GM21367 (cell line): ENCODE measurements around the gene CYP4A22.
"Not testable (repeated sequence)": the region's sequence is repeated elsewhere in the genome, so short reads cannot be mapped to it uniquely, and the experiment has no call there.

Source experiments
- ATAC-seq: cut with Tn5 transposase; IDR thresholded peaks from one replicate; pipeline ENCODE4 v1.9.1; 2021; ENCODE audit not compliant: unreplicated experiment

Gene CYP4A22

GRCh38 chr1:47137198-47137597 is at the start of gene CYP4A22:
TSS of gene CYP4A22 (plus strand) at chr1:47137441. CDS start at chr1:47137486, 45 bp downstream.
- ATAC-seq, result no peak

- not testable (repeated sequence) for ATAC-seq
These were observed 47.9 kb upstream of the CYP4A22 start for GRCh38 chr1:47089356-47089755.

DNA sequence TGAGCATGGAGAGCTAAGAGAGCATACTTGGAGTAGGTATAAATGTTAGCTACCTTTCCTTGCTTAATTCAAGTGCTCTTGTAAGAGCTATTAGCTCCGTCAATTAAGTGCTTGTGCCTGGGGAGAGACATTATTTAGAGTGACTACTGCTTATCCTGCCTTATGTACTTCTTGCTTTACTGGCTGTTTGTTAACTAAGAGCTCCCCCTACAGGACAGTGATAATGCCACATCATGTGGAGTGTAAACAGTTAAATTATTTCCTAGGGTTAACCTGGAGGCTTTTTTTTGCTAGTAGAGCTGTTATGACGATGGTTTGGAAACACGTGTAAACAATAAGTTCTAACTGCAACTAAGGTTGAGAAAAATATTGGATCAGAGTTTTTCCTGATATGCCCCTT is 45.8 kb upstream of the CYP4A22 start:
- ATAC-seq, result not testable (repeated sequence)

GRCh38 chr1:47104816-47105215 is 32.4 kb upstream of the CYP4A22 start:
- no peak for ATAC-seq

DNA sequence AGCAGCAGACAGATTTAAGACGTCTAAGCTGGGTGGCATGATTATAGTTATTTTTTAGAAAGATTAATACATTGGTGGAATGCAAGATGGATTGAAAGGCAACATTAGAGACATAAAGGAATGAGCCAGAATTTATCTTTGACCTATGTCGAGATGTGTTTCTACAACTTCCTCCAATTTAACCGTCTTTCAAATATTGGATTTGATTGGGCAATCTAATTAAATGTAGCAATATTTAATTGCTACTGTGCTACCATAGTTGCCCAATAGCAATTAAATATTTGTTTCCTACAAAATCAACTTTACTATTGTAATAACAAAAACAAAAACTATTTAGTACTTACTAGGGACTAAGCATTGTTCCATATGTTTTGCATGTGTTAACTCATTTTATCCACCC is 30.4 kb upstream of the CYP4A22 start:
- ATAC-seq, result no peak

DNA sequence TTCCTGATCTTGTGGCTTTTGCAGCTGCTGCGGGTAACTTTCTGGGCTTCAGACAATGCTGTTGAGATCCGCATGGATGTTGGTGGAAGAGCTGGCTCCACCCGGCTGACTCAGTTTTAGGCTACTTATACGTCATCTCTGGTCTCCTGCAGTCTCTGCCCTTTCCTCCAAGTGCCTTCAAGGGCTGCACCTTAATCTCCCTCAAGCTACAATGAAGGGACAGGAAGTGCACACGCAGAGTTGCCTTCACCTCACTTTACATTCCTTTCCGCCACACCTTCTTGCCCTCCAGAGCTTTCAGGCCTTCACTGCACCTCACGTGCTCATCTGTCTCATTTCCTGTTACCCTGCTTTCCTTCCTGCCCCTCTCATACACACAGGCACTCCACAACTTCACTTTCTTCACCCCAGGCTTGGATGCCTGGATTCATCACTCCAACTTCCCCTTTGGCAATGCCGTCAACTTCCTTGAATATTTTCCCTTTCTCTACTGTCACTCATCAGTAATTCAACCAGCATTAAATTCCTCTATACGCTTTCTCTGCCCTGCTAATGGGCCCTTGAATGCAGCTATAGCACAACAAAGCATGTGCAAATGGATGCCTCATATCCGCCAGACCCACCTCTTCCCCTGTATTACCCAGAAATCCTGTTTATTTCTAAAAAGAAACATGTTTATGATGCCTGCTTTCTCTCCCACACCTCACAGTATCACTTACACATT is 29.2 kb upstream of the CYP4A22 start:
- ATAC-seq, result not testable (repeated sequence)

- not testable (repeated sequence) for ATAC-seq
These were observed 27.8 kb upstream of the CYP4A22 start for GRCh38 chr1:47109482-47109881.

GRCh38 chr1:47113178-47113577 is 24.1 kb upstream of the CYP4A22 start:
- ATAC-seq, result no peak

- not testable (repeated sequence) for ATAC-seq
These were observed 16.2 kb upstream of the CYP4A22 start for GRCh38 chr1:47121039-47121438.

- ATAC-seq, result not testable (repeated sequence)
These were observed 12.4 kb upstream of the CYP4A22 start for GRCh38 chr1:47124834-47125233.

GRCh38 chr1:47126997-47127396 is 10.2 kb upstream of the CYP4A22 start:
- ATAC-seq, result not testable (repeated sequence)

DNA sequence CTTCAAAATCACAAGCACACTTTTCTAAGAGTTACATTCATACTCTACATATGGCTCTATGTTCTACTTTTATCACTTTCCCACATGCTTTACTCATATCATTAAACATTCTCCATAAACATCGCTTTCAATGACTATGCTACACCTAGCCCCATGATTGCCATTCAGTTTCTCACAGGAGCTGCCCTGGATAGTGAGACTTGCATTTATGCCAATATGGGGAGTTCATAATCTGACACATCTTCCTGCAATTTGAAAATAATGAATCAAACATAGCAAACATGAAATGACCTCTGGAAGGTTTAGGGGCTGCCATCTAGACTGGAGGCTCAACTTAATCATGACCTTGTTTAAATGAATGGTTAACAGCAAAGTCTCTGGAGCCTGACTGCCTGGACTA is 9.0 kb upstream of the CYP4A22 start:
- ATAC-seq, result no peak

- ATAC-seq, result not testable (repeated sequence)
These were observed 8.4 kb upstream of the CYP4A22 start for GRCh38 chr1:47128854-47129253.

DNA sequence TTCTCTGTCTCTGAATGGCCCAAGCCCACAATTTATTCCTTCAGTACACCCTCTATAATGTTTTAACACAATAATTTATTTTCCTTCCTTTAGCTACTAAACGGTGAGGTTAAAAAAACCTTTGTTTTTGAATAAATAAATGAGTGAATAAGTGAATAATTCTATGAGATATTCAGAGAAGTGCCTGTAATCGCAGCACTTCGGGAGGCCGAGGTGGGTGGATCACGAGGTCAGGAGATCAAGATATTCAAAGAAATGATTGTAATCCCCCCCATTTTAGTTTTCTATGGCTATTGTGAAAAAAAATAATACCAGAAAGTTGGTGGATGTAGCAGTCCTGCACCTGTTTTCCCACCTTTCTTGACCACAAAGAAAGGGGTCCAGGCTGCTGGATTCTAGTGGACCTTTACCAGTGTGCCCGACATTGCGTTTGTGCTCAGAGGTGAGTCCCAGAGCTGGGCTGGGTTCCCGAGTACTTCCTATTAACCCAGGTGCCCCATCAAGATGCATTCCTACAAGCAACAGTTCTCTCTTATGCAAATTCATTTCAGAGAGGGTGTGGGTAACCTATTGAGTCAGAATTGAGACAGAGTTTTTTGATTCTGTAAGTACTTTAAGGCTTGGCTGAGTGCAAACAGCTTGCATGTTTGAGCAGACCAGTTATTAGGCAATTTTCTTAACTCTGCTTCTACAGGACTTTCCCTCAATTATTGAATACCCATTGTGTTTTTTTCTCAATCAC is 7.6 kb upstream of the CYP4A22 start:
- not testable (repeated sequence) for ATAC-seq

- not testable (repeated sequence) for ATAC-seq
These were observed 4.6 kb upstream of the CYP4A22 start for GRCh38 chr1:47132665-47133064.

DNA sequence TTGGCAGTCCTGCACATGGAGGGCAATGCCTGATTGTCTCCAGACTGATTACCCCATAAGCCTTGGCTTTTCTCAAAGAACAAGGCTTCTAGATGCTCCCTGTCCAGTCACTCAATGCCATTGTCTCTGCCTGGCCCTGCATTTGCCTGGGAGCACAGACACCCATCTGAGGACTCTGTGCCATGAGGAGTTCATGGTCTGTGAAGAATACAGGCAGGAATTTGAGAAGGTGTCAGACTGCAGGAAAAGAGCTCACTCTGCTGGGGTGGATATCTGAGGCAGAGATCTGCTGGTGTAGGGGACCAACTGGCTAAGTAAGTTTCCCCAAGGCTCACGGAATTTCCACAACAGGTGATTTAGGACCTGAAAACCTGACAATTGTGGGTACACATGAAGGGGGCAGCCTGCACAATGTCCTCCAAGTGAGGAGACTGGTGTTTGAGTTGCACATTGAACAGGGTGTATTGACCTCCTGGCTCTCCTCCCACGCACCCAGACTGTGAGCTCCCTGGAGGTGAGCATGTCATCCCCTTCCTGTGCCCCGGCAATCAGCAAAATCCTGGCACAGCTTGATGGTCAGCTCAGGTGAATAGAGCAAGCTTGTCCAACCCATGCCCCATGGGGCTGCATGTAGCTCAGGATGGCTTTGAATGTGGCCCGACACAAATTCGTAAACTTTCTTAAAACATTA is 829 bp downstream of the CYP4A22 start:
- no peak for ATAC-seq

DNA sequence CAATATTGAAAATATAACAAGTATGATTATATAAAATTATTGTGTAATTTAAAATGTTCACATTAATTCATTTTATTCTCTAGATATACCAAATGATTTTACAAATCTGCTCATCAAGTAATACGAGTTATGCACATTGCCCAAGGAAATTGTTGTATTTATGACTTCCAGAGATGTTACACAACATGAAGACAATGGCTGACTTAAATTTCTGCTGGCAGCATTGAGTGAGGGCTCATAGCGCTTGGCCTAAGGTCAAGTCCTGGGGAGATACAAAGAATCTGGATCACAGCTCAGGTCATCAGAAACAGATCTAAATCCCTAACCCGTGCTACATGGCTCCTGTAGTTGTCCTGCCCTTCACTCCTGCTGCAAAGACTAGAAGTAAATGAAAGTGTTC is 3.1 kb downstream of the CYP4A22 start:
- ATAC-seq, result not testable (repeated sequence)

GRCh38 chr1:47143654-47144053 is 6.4 kb downstream of the CYP4A22 start:
- not testable (repeated sequence) for ATAC-seq

DNA sequence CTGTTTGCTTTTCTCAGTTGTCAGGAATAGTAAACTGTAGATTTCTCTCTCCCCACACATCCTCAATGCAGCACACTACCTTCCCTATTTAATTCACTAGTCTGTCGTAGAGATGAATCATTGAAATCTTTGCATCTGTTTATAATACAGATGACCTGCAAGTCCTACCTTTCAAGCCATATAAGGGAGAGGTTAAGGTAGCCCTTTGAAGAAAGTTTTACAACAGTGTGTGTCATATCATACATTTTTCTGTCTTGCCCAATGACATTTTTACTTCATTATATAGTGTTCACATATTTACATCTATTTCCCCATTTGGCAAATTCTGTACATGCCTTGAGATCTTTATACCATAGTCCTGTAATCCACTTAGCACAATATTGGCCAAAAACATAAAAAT is 9.3 kb downstream of the CYP4A22 start:
- not testable (repeated sequence) for ATAC-seq

GRCh38 chr1:47147047-47147785 is 10.0 kb downstream of the CYP4A22 start:
- ATAC-seq, result no peak

DNA sequence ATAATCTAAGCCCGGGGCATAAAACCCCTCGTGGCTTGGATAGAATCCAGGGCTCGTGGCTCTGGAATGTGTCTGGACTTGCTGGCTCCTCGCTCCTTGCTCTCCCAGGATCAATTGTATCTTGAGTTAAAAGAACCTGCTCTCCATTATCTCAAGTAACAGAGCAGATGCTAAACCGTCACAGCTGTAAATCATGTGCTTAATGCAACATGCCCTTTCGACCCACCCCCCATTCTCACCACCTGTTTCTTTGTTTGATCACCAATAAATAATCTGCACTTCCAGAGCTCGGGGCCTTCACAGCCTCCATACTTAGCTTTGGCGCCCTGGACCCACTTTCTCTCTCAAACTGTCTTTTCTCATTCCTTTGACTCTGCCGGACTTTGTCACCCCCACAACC is 11.9 kb downstream of the CYP4A22 start:
- ATAC-seq, result not testable (repeated sequence)
